ENCODE measurements around the gene CRACR2A.

Gene CRACR2A

DNA sequence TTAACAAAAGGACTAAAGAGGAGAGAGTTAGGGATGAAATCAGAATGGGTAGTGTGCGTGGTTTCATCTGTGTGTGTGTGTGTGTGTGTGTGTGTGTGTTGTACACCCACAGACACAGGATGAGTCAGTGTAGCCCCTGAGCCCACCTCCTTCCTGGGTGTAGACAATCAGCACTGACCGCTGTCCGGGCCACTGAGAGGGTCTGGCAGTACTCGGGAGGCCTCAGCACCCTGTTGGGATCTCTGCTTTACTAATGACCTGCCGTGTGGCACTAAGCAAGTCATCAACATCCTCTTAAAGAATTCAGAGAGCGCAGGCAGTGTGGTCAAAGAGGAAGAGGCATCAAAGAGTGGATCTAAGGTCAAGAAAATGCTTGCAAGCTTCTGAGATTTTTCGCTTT is 149.3 kb downstream of the CRACR2A start:
- Mint-ChIP-seq H3K27ac (no peak overlapping the region), H3K4me1 (ENCODE audit: low read depth) (peaks cover 10% of the 10 kb centered on the region), H3K4me3 (no peak overlapping the region), H3K36me3 (no peaks in the 10 kb centered on the region), H3K27me3 (no peaks in the 10 kb centered on the region), H3K9me3 (ENCODE audit: low read depth) (no peaks in the 10 kb centered on the region)

DNA sequence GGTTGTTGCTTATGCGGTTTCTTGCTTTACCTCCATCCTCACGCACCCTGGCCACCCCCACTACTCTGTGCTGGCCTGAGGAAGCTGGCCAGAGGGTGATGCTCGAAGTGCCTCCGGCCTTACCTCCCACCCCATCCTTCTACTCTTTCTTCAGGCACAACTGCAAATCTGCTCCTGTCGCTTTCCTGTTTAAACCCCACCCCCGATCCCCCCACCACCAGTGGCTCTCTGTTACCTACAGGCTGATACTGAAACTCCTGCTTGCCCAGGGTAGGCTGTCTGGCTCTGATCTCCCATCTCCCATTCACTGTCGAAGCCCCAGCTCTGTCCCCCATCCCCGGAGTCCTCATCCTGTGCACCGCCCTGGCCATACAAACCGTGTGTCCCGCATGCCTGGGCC is 150.4 kb downstream of the CRACR2A start:
- Mint-ChIP-seq H3K9me3 (ENCODE audit: low read depth) (no peaks in the 10 kb centered on the region), H3K27me3 (no peaks in the 10 kb centered on the region), H3K36me3 (no peaks in the 10 kb centered on the region), H3K4me3 (no peak overlapping the region), H3K4me1 (ENCODE audit: low read depth) (peaks cover 10% of the 10 kb centered on the region), H3K27ac (no peak overlapping the region)

DNA sequence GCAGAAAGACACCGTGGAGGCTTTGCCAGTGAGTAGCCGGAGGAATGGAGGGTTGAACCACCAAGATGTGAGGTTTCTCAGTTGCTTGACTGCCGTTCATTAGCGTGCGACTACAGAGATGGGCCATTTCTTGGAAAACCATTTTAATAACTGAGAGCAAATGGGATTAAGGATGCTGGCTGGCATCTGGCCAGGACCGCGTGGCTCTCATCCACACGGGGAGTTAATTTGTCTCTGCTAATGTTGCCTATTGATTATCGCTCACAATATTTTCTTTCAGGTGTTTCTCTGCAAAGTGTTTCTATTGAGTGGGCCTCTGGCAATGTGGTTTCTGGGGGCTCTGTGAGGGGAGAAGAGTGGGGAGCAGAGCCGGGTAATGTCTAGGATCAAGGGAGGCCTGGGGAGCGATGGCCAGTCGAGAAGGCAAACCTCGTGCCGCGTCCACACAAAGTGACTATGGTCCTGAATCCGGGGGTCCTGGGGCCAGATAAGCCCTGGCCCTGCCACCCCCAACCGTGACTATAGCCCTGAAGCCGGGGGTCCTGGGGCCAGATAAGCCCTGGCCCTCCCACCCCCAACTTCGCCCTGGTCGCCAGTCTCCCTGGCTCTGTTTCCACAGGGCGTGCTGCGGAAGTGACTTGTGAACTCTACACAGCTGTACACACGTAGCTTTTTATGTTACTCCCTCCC is 151.3 kb downstream of the CRACR2A start:
- H3K36me3 Mint-ChIP-seq = no peaks in the 10 kb centered on the region
- H3K9me3 Mint-ChIP-seq (ENCODE audit: low read depth) = no peaks in the 10 kb centered on the region
- H3K27me3 Mint-ChIP-seq = no peaks in the 10 kb centered on the region
- peaks cover 10% of the 10 kb centered on the region for H3K4me1 Mint-ChIP-seq (ENCODE audit: low read depth)
- no peak overlapping the region for H3K27ac Mint-ChIP-seq
- H3K4me3 Mint-ChIP-seq = no peak overlapping the region

DNA sequence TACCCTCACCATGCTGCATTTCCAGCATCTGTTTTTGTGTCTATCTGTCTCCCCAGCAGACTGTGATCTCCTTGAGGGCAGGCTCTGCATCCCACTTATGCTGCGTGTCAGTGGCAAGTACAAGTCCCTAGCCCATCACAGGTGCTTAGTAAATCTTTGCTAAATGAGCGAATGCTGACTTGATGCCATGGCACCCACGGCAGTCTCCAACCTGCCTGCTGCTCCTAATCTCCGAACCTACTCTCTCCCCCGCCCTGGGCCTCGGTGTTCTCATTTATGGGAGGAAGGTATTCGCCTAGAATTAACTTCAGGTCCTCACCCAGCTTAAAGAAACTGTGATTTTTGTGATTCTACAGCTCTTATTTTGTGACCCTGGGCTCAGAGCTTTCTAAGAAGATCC is 152.0 kb downstream of the CRACR2A start:
- H3K4me1 Mint-ChIP-seq (ENCODE audit: low read depth) = peaks cover 10% of the 10 kb centered on the region
- H3K27me3 Mint-ChIP-seq = no peaks in the 10 kb centered on the region
- H3K36me3 Mint-ChIP-seq = no peaks in the 10 kb centered on the region
- H3K9me3 Mint-ChIP-seq (ENCODE audit: low read depth) = no peaks in the 10 kb centered on the region
- H3K27ac Mint-ChIP-seq = no peak overlapping the region
- H3K4me3 Mint-ChIP-seq = no peak overlapping the region

DNA sequence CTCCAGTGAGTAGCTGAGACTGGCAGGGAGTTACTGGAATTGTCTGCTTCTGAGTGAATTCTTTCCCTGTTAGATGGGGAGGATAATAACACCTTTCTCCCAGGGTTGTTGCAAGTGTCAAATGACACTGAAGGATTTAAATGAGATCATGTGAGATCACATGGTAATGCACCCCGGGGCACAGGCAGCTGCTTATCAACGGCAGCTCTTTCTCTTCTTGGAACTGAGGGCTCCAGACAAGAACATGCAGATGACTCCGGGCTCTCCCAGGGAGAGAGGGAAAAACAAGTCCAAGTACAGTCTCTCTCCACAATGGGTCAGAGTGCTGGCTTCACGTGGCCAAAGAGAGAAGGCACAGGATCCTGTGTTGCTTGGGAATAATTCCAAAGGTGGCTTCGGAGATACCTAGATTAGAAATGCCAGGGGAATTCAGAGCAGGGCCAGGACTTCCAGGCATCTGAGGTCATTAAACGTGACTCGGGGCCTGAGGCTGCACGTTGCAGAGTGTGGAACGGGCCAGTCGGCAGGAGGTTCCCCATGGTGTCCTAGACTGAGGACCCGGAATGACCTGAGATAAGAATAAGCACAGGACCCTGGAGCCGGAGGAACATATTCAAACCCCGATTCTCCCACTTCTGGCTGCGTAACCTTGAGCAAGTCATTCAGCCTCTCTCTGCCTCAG is 152.7 kb downstream of the CRACR2A start:
- Mint-ChIP-seq H3K27ac (no peak overlapping the region), H3K4me3 (no peak overlapping the region), H3K4me1 (ENCODE audit: low read depth) (peaks cover 4% of the 10 kb centered on the region), H3K27me3 (no peaks in the 10 kb centered on the region), H3K9me3 (ENCODE audit: low read depth) (no peaks in the 10 kb centered on the region), H3K36me3 (no peaks in the 10 kb centered on the region)

DNA sequence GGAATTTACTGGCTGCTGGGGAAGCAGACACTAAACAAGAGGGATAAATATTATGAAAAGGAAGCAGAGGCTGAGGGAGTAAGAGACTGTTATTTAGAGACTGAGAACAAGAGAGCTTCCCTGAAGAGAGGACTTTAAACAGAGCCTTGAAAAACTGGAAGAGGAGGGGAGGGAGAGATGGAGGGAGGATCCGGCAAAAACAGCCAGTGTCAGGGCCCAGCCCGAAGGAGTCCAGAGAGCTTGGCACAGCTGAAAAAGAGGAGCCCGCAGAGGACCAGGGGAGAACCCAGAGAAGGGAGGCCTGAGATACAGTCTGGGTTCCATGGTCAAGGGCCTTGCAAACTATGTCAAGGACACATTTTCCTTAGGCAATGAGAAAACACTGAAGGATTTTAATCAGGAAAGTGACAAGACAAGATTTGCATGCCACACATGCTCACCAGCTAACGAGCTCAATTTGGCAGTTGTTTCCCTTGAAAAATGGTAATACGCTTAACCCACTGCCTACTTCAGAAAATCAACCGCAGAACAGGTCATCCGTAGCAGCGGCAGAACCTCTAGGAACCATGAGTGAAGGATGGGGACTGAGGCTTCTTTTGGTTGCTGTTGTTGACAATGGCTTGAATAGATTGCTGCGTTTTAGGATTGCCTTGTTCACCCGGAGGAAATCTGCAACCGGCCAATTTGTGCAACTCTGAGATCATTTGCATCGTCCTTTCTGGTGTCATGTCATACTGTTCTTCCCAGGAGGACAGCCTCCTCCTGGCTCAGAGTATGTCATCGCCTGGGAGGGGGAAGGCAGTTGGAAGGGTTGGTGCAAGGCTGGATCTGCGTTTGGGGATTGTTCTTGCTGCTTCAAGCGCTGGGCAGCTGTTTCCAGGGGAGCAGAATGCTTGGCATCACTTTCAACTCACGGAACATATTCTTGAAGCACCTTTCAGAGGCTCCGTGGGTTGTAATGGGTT is 153.7 kb downstream of the CRACR2A start:
- Mint-ChIP-seq H3K4me1 (ENCODE audit: low read depth) (peaks cover 2% of the 10 kb centered on the region), H3K27me3 (no peaks in the 10 kb centered on the region), H3K9me3 (ENCODE audit: low read depth) (no peaks in the 10 kb centered on the region), H3K27ac (no peak overlapping the region), H3K4me3 (no peak overlapping the region), H3K36me3 (no peaks in the 10 kb centered on the region)

DNA sequence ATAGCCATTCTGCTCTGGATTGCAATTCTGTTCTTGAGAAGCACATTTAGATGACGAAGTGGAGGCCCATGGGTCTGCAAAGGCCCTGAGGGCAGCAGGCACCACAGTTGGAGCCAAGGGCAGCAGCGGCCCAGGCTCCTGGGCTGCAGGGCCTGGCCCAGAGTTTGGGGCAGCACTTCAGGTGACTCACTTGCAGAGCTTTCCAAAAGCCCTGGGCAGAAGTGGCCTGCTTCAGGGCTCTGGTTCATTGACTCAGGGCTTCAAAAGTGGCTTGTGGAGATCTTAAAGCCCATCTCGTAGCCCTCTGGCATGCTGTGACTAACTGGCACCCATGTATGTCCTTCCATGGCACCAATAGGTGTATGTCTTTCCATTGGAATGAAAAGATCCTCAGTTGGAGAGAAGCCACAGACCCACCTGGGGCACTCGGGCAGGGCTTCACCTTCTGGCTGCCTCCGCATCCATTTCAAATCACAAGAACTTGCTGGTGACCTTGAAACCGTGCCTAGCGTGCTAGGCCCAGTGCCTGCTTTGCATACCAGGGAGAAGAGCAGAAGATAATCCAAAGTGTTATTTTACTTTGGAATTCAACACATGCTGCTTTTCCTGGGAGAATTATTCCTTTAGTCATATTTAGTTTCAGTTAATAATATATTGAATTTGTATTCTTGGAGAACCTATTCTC is 155.2 kb downstream of the CRACR2A start:
- Mint-ChIP-seq H3K36me3 (no peaks in the 10 kb centered on the region), H3K4me3 (no peak overlapping the region), H3K27ac (no peak overlapping the region), H3K4me1 (ENCODE audit: low read depth) (no peaks in the 10 kb centered on the region), H3K9me3 (ENCODE audit: low read depth) (no peaks in the 10 kb centered on the region), H3K27me3 (no peaks in the 10 kb centered on the region)

DNA sequence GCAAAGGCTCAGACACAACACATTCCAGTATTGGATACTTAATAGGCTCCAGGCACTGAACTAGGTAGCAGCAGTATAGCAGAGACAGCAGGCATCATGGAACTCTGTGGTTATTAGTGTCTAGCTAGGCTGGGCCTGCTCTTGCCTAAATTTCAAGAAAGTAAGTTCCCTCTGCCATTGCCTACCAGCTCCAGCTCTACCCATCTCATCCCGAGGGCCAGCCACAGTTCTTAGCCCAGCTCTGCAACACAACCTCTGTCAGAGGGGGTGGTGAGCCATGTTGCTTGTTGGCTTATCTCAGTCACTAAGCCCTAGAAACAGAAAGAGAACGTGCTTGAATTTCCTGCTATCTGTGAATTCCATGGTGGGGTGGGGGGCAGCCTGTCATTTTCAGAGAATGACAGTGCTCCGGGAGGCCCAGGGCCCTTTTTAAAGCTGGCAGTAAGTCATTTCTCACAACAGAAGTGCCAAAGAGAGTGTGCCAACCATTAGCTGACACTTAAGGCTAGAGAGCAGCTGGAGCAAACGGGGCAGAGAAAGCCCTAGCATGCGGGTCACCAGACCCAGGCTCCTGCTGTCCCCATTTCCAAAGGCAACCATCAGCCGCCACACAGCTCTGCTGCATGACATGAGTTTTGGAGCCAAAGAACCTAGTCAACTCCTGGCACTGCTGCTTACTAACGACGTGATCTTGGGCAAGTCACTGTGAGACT is 156.1 kb downstream of the CRACR2A start:
- no peak overlapping the region for H3K4me3 Mint-ChIP-seq
- no peaks in the 10 kb centered on the region for H3K36me3 Mint-ChIP-seq
- H3K27me3 Mint-ChIP-seq = no peaks in the 10 kb centered on the region
- H3K4me1 Mint-ChIP-seq (ENCODE audit: low read depth) = no peaks in the 10 kb centered on the region
- no peak overlapping the region for H3K27ac Mint-ChIP-seq
- no peaks in the 10 kb centered on the region for H3K9me3 Mint-ChIP-seq (ENCODE audit: low read depth)

DNA sequence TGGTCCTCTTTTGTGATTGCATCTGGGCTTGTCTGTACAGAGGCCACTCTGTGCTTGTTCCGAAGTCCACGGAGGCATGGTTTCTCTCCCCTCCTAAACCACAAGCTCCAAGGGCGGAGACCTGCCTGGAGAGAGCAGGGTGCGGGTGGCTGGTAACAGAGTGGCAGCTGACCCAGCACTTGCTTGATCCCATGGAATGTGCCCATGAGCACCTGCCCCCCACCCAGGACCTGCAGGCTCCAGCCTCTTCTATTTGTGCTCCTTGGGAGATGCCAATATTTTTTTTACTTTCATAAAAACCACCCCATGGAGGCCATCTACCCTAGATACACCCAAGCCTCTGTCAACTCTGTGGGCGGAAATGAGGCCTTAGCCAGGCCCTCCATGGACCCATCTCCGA is 157.2 kb downstream of the CRACR2A start:
- Mint-ChIP-seq H3K27me3 (no peaks in the 10 kb centered on the region), H3K27ac (no peak overlapping the region), H3K4me1 (ENCODE audit: low read depth) (no peaks in the 10 kb centered on the region), H3K9me3 (ENCODE audit: low read depth) (no peaks in the 10 kb centered on the region), H3K4me3 (no peak overlapping the region), H3K36me3 (no peaks in the 10 kb centered on the region)

DNA sequence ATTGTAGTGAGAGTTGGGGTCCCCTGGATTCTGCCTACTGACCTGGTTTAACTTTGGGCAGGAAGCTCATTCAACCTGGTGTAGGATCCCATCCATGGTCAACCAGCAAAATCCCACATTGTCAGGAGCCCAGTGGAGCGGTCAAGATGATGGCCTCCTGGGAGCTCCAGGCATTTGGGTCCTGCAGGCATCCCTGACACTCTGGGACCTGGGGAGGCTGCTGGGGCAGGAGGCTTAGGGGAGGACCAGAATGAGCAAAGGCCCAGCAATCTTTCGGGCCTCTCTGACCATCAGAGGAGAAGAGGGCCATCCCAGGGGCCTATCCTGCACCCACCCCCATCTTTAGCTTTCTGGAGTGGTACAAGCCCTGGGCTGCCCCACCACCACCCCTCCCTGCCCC is 157.9 kb downstream of the CRACR2A start:
- H3K27ac Mint-ChIP-seq = no peak overlapping the region
- no peaks in the 10 kb centered on the region for H3K36me3 Mint-ChIP-seq
- H3K9me3 Mint-ChIP-seq (ENCODE audit: low read depth) = no peaks in the 10 kb centered on the region
- no peak overlapping the region for H3K4me3 Mint-ChIP-seq
- no peaks in the 10 kb centered on the region for H3K27me3 Mint-ChIP-seq
- H3K4me1 Mint-ChIP-seq (ENCODE audit: low read depth) = no peaks in the 10 kb centered on the region

DNA sequence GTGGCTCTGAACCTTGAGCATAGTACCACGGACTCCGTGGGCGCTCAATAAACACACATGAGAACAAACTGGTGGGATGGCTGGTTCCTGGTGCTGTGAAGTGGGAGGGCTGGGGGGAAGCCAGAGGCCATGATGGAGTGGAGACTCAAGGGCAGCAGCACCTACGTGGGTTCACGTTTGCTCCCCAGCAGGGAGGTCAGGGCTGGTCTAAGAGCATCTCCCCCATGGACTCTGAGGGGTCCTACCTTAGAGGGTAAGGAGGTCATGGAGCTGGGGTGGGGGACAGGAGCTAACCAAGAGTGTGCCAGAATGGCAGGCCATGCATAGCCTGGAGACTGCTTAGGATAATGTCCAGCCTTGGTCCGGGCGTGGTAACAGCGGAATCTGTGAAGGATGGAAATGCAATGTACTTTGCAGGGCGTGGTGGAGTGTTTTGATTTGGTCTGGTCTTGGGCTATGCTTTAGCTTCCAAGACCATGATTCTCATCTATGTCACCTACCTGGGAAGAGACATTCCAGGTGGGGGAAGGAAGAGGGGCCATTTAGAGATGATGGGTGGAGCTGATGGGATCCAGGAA is 158.9 kb downstream of the CRACR2A start:
- Mint-ChIP-seq H3K27me3 (peaks cover 1% of the 10 kb centered on the region), H3K27ac (no peak overlapping the region), H3K4me1 (ENCODE audit: low read depth) (no peaks in the 10 kb centered on the region), H3K9me3 (ENCODE audit: low read depth) (no peaks in the 10 kb centered on the region), H3K36me3 (no peaks in the 10 kb centered on the region), H3K4me3 (no peak overlapping the region)

DNA sequence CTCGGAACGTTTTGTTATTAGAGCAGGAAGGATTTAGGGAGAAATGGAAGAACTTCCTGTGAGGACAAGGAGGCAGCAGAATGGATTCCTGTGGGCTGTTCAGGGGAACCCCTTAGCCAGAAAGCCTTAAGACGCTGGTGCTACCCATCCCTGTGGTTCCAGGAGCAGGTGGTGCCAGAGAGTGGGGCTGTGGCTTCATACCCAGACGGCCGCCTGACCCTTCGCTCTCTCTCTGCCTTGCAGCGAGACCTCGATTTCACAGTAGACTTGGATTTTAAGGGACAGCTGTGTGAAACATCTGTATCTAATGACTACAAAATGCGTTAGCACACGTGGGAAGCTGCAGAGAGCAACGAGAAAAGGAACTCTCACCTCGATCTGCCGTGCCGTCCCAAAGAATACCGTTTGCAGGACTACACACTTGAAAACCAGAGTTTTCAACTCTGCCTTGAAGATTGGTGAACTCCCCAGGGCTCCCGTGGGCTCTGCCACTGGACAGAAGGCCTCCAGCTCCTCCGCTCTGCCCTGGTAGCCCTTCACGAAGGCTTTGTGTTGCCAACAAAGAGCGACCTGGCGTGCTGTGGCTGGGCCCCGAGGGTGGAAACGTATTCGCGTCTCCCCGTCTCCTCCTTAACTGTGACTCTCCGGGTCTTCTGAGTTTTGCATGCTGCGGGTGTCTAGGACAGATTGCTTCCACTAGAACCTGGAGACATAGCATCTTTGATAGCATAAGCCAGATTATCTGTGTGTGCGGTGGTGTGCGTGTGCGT is 159.9 kb downstream of the CRACR2A start:
- peaks cover 4% of the 10 kb centered on the region for H3K27me3 Mint-ChIP-seq
- no peak overlapping the region for H3K4me3 Mint-ChIP-seq
- H3K36me3 Mint-ChIP-seq = no peaks in the 10 kb centered on the region
- H3K9me3 Mint-ChIP-seq (ENCODE audit: low read depth) = no peaks in the 10 kb centered on the region
- no peak overlapping the region for H3K27ac Mint-ChIP-seq
- no peaks in the 10 kb centered on the region for H3K4me1 Mint-ChIP-seq (ENCODE audit: low read depth)

DNA sequence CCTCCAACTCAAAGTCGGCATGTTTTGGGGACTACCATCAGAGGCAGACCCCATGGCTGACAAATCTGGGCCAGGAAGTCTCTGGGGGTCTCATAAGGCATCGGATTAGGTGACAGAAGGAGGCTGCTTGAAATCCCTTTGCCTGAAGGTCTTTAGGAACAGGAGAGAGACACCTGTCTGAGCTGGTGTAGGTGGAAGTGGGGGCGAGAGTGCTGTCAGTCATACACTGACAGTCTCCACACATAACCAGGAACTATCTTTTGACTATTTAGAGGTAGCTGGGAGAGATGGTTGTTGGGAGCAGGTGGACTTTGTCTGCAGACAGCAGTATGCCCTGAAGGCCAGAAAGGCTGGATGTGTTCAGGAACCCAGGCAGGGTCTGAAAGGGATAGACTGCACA is 163.2 kb downstream of the CRACR2A start:
- H3K27me3 Mint-ChIP-seq = peaks cover 11% of the 10 kb centered on the region
- H3K9me3 Mint-ChIP-seq (ENCODE audit: low read depth) = no peaks in the 10 kb centered on the region
- no peaks in the 10 kb centered on the region for H3K36me3 Mint-ChIP-seq
- H3K4me3 Mint-ChIP-seq = no peak overlapping the region
- H3K27ac Mint-ChIP-seq = no peak overlapping the region
- no peaks in the 10 kb centered on the region for H3K4me1 Mint-ChIP-seq (ENCODE audit: low read depth)
